ENCODE measurements around the gene CFB.

- TF ChIP-seq, protein P1, sequence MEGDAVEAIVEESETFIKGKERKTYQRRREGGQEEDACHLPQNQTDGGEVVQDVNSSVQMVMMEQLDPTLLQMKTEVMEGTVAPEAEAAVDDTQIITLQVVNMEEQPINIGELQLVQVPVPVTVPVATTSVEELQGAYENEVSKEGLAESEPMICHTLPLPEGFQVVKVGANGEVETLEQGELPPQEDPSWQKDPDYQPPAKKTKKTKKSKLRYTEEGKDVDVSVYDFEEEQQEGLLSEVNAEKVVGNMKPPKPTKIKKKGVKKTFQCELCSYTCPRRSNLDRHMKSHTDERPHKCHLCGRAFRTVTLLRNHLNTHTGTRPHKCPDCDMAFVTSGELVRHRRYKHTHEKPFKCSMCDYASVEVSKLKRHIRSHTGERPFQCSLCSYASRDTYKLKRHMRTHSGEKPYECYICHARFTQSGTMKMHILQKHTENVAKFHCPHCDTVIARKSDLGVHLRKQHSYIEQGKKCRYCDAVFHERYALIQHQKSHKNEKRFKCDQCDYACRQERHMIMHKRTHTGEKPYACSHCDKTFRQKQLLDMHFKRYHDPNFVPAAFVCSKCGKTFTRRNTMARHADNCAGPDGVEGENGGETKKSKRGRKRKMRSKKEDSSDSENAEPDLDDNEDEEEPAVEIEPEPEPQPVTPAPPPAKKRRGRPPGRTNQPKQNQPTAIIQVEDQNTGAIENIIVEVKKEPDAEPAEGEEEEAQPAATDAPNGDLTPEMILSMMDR (IDR thresholded peaks at IDR 0.05; ENCODE audit: low read depth, low read length, poor library complexity, severe bottlenecking), result no peak
- no peak for TF ChIP-seq EZH2phosphoT487 (IDR thresholded peaks at IDR 0.05; ENCODE audit: borderline replicate concordance, low read length)
Observed at GRCh38 chr6:31966997-31967925, 21.4 kb downstream of the CFB start.
